GM19438 (cell line): Measurements from ENCODE around the gene SNX25.
"Not testable (repeated sequence)": the region's sequence is repeated elsewhere in the genome, so short reads cannot be mapped to it uniquely, and the experiment has no call there.

ENCODE experiments used
- ATAC-seq: cut with Tn5 transposase; IDR thresholded peaks from one replicate; pipeline ENCODE4 v1.9.1; 2021; ENCODE audit warnings: low read depth; ENCODE audit not compliant: unreplicated experiment

Gene SNX25

GRCh38 chr4:185332575-185333464 is 123.4 kb downstream of the SNX25 start:
- peak; percentile 73 for ATAC-seq

GRCh38 chr4:185334326-185334725 is 124.9 kb downstream of the SNX25 start:
- no peak for ATAC-seq

- ATAC-seq = no peak
Observed at GRCh38 chr4:185335579-185335978, 126.2 kb downstream of the SNX25 start.

- ATAC-seq = no peak
Observed at GRCh38 chr4:185339941-185340340, 130.5 kb downstream of the SNX25 start.

GRCh38 chr4:185341377-185341776 is 132.0 kb downstream of the SNX25 start:
- peak; percentile 6 for ATAC-seq

- peak; percentile 74 for ATAC-seq
Observed at GRCh38 chr4:185341841-185342240, 132.4 kb downstream of the SNX25 start.

GRCh38 chr4:185343726-185344581 is 134.6 kb downstream of the SNX25 start:
- no peak for ATAC-seq

- peak; percentile 54 for ATAC-seq
Observed at GRCh38 chr4:185344743-185345538, 135.5 kb downstream of the SNX25 start.

GRCh38 chr4:185346975-185347601 is 137.7 kb downstream of the SNX25 start:
- no peak for ATAC-seq

- ATAC-seq = no peak
Observed at GRCh38 chr4:185351691-185352090, 142.3 kb downstream of the SNX25 start.

GRCh38 chr4:185352202-185352601 is 142.8 kb downstream of the SNX25 start:
- ATAC-seq = no peak

- no peak for ATAC-seq
Observed at GRCh38 chr4:185352741-185353140, 143.3 kb downstream of the SNX25 start.

- no peak for ATAC-seq
Observed at GRCh38 chr4:185357211-185357610, 147.8 kb downstream of the SNX25 start.

- ATAC-seq = no peak
Observed at GRCh38 chr4:185357733-185358440, 148.5 kb downstream of the SNX25 start.

- ATAC-seq = no peak
Observed at GRCh38 chr4:185358514-185358913, 149.1 kb downstream of the SNX25 start.

GRCh38 chr4:185358959-185359358 is 149.6 kb downstream of the SNX25 start:
- ATAC-seq = no peak

- ATAC-seq = no peak
Observed at GRCh38 chr4:185359767-185360446, 150.5 kb downstream of the SNX25 start.

GRCh38 chr4:185361872-185362271 is 152.5 kb downstream of the SNX25 start:
- no peak for ATAC-seq

- ATAC-seq = not testable (repeated sequence)
Observed at GRCh38 chr4:185362570-185362969, 153.2 kb downstream of the SNX25 start.
